Adrenal gland (tissue), 5 donors: Measurements from ENCODE around the gene GPR157.

Experiments
- POLR2A ChIP-seq, 2 donors: fragments of 450-650 bp; IDR thresholded peaks; one replicate each; pipeline ENCODE4 v1.6.1; 2017; ENCODE audit warnings: antibody characterized with exemption in 2 of 2, mild to moderate bottlenecking in 2 of 2, moderate library complexity in 1 of 2
- TF ChIP-seq, protein P1 (sequence below), 6 experiments: fragments of 450-650 bp in 4 of 6; fragments of 200-600 bp in 2 of 6; sonication (generic) in 1 of 6; IDR thresholded peaks; 1 replicate in 5 of 6; 2 replicates in 1 of 6; pipeline versions ENCODE4 v1.5.1 to v1.8.0; 2016 to 2021; ENCODE audit warnings: antibody characterized with exemption in 6 of 6, mild to moderate bottlenecking in 2 of 6, moderate library complexity in 1 of 6
- donor health status: DM: no; HTN: no; CAD: no.

DNA sequence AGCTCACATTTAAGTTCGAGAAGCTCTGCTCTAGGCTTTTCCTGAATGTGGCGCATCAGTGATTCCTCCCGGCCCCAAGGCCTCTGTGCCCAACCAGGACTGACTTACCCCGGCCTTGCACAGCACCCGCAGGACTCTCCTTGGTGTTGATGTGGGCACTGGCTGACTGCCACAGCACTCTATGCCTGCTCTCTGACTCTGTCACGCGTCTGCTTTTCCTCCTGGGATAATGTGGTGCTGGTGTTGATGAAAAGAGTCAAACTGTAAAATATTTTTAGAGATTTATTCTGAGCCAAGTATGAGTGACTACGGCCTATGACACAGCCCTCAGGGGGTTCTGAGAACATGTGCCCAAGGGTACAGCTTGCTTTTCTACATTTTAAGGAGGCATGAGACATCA, 44.0 kb downstream of the GPR157 start:
- TF ChIP-seq, protein P1, sequence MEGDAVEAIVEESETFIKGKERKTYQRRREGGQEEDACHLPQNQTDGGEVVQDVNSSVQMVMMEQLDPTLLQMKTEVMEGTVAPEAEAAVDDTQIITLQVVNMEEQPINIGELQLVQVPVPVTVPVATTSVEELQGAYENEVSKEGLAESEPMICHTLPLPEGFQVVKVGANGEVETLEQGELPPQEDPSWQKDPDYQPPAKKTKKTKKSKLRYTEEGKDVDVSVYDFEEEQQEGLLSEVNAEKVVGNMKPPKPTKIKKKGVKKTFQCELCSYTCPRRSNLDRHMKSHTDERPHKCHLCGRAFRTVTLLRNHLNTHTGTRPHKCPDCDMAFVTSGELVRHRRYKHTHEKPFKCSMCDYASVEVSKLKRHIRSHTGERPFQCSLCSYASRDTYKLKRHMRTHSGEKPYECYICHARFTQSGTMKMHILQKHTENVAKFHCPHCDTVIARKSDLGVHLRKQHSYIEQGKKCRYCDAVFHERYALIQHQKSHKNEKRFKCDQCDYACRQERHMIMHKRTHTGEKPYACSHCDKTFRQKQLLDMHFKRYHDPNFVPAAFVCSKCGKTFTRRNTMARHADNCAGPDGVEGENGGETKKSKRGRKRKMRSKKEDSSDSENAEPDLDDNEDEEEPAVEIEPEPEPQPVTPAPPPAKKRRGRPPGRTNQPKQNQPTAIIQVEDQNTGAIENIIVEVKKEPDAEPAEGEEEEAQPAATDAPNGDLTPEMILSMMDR (IDR thresholded peaks at IDR 0.05) = no peak
- TF ChIP-seq POLR2A (IDR thresholded peaks at IDR 0.05) = no peak
